ENCODE results near the gene MED25. TPM values are rescaled to one million over a fixed set of nuclear protein-coding genes. Genes with fewer than 3 reads are reported as not detected.

MED25 gene
- total and polyA plus RNA-seq, 2 of the 8 experiments (the other 6 are each of a cell fraction or from before 2014, with no cell fraction given), result 21.6 to 71.4 TPM

DNA sequence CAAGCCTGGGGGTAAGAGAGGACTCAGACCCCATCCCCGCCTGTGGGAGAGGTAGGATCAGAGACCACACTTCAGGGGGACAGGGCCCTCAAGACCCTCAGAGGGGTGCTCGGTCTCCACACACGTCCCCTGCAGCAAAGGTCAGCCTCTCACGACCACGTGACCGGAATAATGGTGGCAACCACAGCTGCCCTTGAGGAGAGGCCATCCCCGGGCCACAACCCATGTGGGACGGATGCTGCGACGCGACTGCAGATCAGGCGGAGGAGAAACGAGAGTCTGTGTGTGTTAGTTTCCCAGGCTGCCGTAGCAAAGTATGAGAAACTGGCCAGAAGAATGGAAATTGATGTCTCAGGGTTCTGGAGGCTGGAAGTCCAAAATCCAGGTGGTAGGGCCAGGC lies 8.9 kb downstream of the MED25 start:
- Histone ChIP-seq H3K56ac (replicated peaks; ENCODE audit: insufficient read length, low read depth, low read length) (no peak overlapping the region), H2AK5ac (ENCODE audit: low read depth, low read length) (no peak overlapping the region), H2BK20ac (ENCODE audit: low read length) (no peak overlapping the region), H3K79me2 (ENCODE audit: control insufficient read depth in 1 of 2, insufficient read depth in 2 of 2, low read length in 2 of 2) (peaks cover 0 to 27% of the 10 kb centered on the region in 2 experiments; a peak in 3 of 4 replicates), H2AFZ (ENCODE audit: low read length) (no peak overlapping the region), H3K79me1 (ENCODE audit: low read depth, low read length) (peaks cover 16% of the 10 kb centered on the region), H3K4me1 (replicated peaks in 1 of 4; ENCODE audit: control insufficient read depth in 3 of 4, insufficient read depth in 4 of 4, low read length in 3 of 4) (no peaks in the 10 kb centered on the region), H3K36me3 (ENCODE audit: control insufficient read depth in 2 of 4, insufficient read depth in 4 of 4, low read length in 3 of 4) (peaks cover 3 to 22% (median 11%) of the 10 kb centered on the region in 4 experiments; a peak in 5 of 8 replicates), H3K27ac (ENCODE audit: low read depth, low read length) (no peak overlapping the region), H4K91ac (replicated peaks; ENCODE audit: insufficient read length, low read length) (no peak overlapping the region), H2BK5ac (ENCODE audit: low read depth, low read length) (no peak overlapping the region), H3K18ac (ENCODE audit: extremely low read depth, low read length) (no peak overlapping the region), H3K4ac (replicated peaks; ENCODE audit: insufficient read length, low read depth, low read length) (no peak overlapping the region), H2BK120ac (replicated peaks; ENCODE audit: low read depth, low read length) (no peak overlapping the region), H4K8ac (ENCODE audit: extremely low read depth, insufficient read depth, low read length) (no peak overlapping the region; the same call in 1 of the 2 replicates), H2BK15ac (ENCODE audit: low read length) (no peak overlapping the region), H3K9me3 (ENCODE audit: insufficient read depth in 2 of 2, low read depth in 1 of 2, low read length in 1 of 2) (no peaks in the 10 kb centered on the region), H4K5ac (ENCODE audit: insufficient read length, low read depth, low read length) (no peak overlapping the region), H3K27me3 (replicated peaks in 1 of 4; ENCODE audit: control insufficient read depth in 3 of 4, extremely low read depth in 1 of 4, insufficient read depth in 3 of 4, low read length in 3 of 4) (no peaks in the 10 kb centered on the region), H3K9ac (replicated peaks in 1 of 4; ENCODE audit: extremely low read depth in 1 of 4, low read depth in 3 of 4, low read length in 3 of 4) (no peak overlapping the region), H4K20me1 (replicated peaks in 1 of 2; ENCODE audit: control insufficient read depth in 1 of 2, insufficient read depth in 2 of 2, low read length in 2 of 2) (peaks cover 10 to 19% of the 10 kb centered on the region in 2 experiments), H3K14ac (ENCODE audit: insufficient read length) (no peak overlapping the region), H3K23ac (ENCODE audit: insufficient read length) (no peak overlapping the region), H2BK12ac (ENCODE audit: low read depth, low read length) (no peak overlapping the region), H3K23me2 (ENCODE audit: low read depth, low read length) (no peaks in the 10 kb centered on the region), H3K4me3 (ENCODE audit: extremely low read depth in 1 of 4, insufficient read depth in 2 of 4, low read depth in 3 of 4, low read length in 4 of 4) (no peak overlapping the region), H3K4me2 (ENCODE audit: insufficient read depth in 1 of 2, low read depth in 2 of 2, low read length in 2 of 2) (no peak overlapping the region)
- DNase-seq (ENCODE audit: low read depth in 1 of 2, low spot score in 2 of 2), result no peak
- ChIA-PET CTCF (ENCODE audit: partially characterized antibody) (no interaction called here), POLR2A (ENCODE audit: partially characterized antibody) (interaction anchor here (2.5 to 3.1 kb wide), 2 partner anchors 8 to 25 kb away, joined by 7 to 10 read pairs; no protein-coding TSS in a partner anchor)
- TF ChIP-seq TCF12 (IDR thresholded peaks at IDR 0.05; ENCODE audit: low read depth, low read length), result no peak
- FAIRE-seq, result no peak
- WGBS, 2 experiments (ENCODE audit: extremely low coverage in 1 of 2, insufficient coverage in 1 of 2, insufficient read length in 1 of 2, insufficient replicate concordance in 2 of 2, low coverage in 1 of 2, low lambda C conversion rate in 2 of 2, missing lambda C conversion rate in 1 of 2), result 93% methylated on average over 14 of the region's 14 CpGs; no CpG with 5 or more reads in 1 of the 2 experiments
